Osteoblast (primary cell): ENCODE data around the gene CARNS1. TPM values are rescaled to one million over a fixed set of nuclear protein-coding genes. Genes with fewer than 3 reads are reported as not detected.
A peak's percentile ranks its signal among the peaks of the same experiment; 100 is the strongest.

Experiments
- DNase-seq: peaks from one replicate; pipeline ENCODE4 v3.0.0; 2011; ENCODE audit warnings: low spot score, mixed read lengths; ENCODE audit not compliant: insufficient read length; ENCODE audit errors: missing footprints
- H2AFZ ChIP-seq: 2 replicates; pipeline ENCODE4 v1.6.0; 2011; ENCODE audit warnings: mild to moderate bottlenecking, low read length
- H3K27ac ChIP-seq: 2 replicates; pipeline ENCODE4 v1.5.1; 2011; ENCODE audit warnings: mild to moderate bottlenecking, low read depth, low read length, moderate library complexity
- H3K27me3 ChIP-seq: 2 replicates; pipeline ENCODE4 v1.6.0; 2012; ENCODE audit warnings: mild to moderate bottlenecking, control low read depth, inconsistent platforms, low read length, moderate library complexity; ENCODE audit not compliant: insufficient read depth
- H3K36me3 ChIP-seq: 2 replicates; pipeline ENCODE4 v1.5.1; 2011; ENCODE audit warnings: mild to moderate bottlenecking, low read length, control low read depth, moderate library complexity; ENCODE audit not compliant: insufficient read depth
- H3K4me1 ChIP-seq: 2 replicates; pipeline ENCODE4 v1.5.1; 2011; ENCODE audit warnings: mild to moderate bottlenecking, low read length, control low read depth, moderate library complexity; ENCODE audit not compliant: insufficient read depth
- H3K4me2 ChIP-seq: 2 replicates; pipeline ENCODE4 v1.6.0; 2011; ENCODE audit warnings: mild to moderate bottlenecking, low read length; ENCODE audit not compliant: insufficient read depth
- H3K4me3 ChIP-seq: fragments of 200-600 bp; sonication (generic); 3 replicates; pipeline ENCODE4 v1.5.1; 2012; ENCODE audit warnings: mild to moderate bottlenecking, low read length, inconsistent platforms; ENCODE audit not compliant: insufficient read depth
- H3K79me2 ChIP-seq: 2 replicates; pipeline ENCODE4 v1.6.0; 2012; ENCODE audit warnings: mild to moderate bottlenecking, low read length, control low read depth, inconsistent platforms; ENCODE audit not compliant: insufficient read depth
- H3K9me3 ChIP-seq: 2 replicates; pipeline ENCODE4 v1.5.1; 2011; ENCODE audit warnings: low read depth, low read length, control low read depth
- H4K20me1 ChIP-seq: 2 replicates; pipeline ENCODE4 v1.6.0; 2012; ENCODE audit warnings: mild to moderate bottlenecking, low read length, control low read depth; ENCODE audit not compliant: insufficient read depth
- CTCF ChIP-seq: IDR thresholded peaks from 2 replicates; pipeline ENCODE4 v1.5.1; 2011; ENCODE audit warnings: mild to moderate bottlenecking, low read depth, low read length, moderate library complexity; ENCODE audit errors: extremely low read depth
- total RNA-seq: library from RNA; depleted of rRNA; stranded (reverse); fragments of >200 nt; gene quantifications from 2 replicates; pipeline ENCODE4 v1.2.3, GENCODE V29; 2012

The CARNS1 gene
- total RNA-seq, 1 donor, result under 0.01 TPM

GRCh38 chr11:67366961-67367760 is 48.3 kb upstream of the CARNS1 start:
- DNase-seq, result peak; percentile 91
- Histone ChIP-seq H2AFZ (no peak overlapping the region), H3K9me3 (no peaks in the 10 kb centered on the region), H4K20me1 (peaks cover 82% of the 10 kb centered on the region), H3K27ac (peak overlapping the region; percentile 55), H3K36me3 (peaks cover 33% of the 10 kb centered on the region), H3K27me3 (no peaks in the 10 kb centered on the region), H3K79me2 (peaks cover 89% of the 10 kb centered on the region), H3K4me3 (no peak overlapping the region), H3K4me1 (peaks cover 59% of the 10 kb centered on the region), H3K4me2 (peak overlapping the region; percentile 45)
- TF ChIP-seq CTCF, result no peak

- Histone ChIP-seq H2AFZ (no peak overlapping the region), H3K27me3 (no peaks in the 10 kb centered on the region), H3K27ac (peak overlapping the region; percentile 21), H3K79me2 (peaks cover 85% of the 10 kb centered on the region), H3K36me3 (peaks cover 27% of the 10 kb centered on the region), H3K4me1 (peaks cover 59% of the 10 kb centered on the region), H4K20me1 (peaks cover 76% of the 10 kb centered on the region), H3K9me3 (no peaks in the 10 kb centered on the region), H3K4me3 (no peak overlapping the region), H3K4me2 (peak overlapping the region; percentile 45)
- TF ChIP-seq CTCF, result no peak
- peak; percentile 90 for DNase-seq
These were observed 47.7 kb upstream of the CARNS1 start for GRCh38 chr11:67367761-67368227.

DNA sequence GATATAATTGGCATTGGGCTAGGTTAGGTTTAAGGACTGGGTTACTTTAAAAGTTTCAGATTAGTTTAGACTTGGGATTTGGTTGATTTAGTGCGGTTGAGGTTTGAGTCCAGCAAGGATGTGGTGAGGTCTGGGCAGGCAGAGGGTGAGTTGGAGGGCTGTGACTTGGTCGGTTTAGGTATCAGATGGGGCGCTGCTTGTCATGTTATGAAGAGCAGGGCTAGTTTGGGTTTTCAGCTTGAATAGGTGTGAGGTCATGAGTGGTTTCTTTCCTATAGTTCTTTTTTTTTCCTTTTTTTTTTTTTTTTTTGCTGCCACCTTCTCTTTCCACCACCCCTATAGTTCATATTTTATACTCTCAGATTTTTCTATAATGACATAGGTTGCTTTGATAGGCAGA is 46.9 kb upstream of the CARNS1 start:
- Histone ChIP-seq H4K20me1 (peaks cover 73% of the 10 kb centered on the region), H3K4me3 (no peak overlapping the region), H3K27me3 (no peaks in the 10 kb centered on the region), H3K79me2 (peaks cover 90% of the 10 kb centered on the region), H3K9me3 (no peaks in the 10 kb centered on the region), H3K36me3 (peaks cover 24% of the 10 kb centered on the region), H3K4me2 (peak overlapping the region; percentile 16), H3K27ac (peak overlapping the region; percentile 66), H3K4me1 (peaks cover 59% of the 10 kb centered on the region), H2AFZ (no peak overlapping the region)
- peak; percentile 90 for DNase-seq
- no peak for TF ChIP-seq CTCF

GRCh38 chr11:67369275-67369674 is 46.2 kb upstream of the CARNS1 start:
- peak; percentile 91 for DNase-seq
- H3K4me1 ChIP-seq, result peaks cover 59% of the 10 kb centered on the region
- no peak for TF ChIP-seq CTCF
- peaks cover 86% of the 10 kb centered on the region for H3K79me2 ChIP-seq
- peak overlapping the region; percentile 66 for H3K27ac ChIP-seq
- no peak overlapping the region for H2AFZ ChIP-seq
- H3K27me3 ChIP-seq, result no peaks in the 10 kb centered on the region
- H3K4me2 ChIP-seq, result peak overlapping the region; percentile 48
- no peaks in the 10 kb centered on the region for H3K9me3 ChIP-seq
- H3K36me3 ChIP-seq, result peaks cover 18% of the 10 kb centered on the region
- peak overlapping the region; percentile 10 for H3K4me3 ChIP-seq
- peaks cover 71% of the 10 kb centered on the region for H4K20me1 ChIP-seq
